IMR-90 (cell line): ENCODE measurements around the gene PNPLA5. TPM values are rescaled to one million over a fixed set of nuclear protein-coding genes. Genes with fewer than 3 reads are reported as not detected.

Experiments
- ATAC-seq: fragments of 200-7000 bp; cut with Tn5 transposase; 2 replicates; pipeline ENCODE4 v1.9.1; 2020; ENCODE audit warnings: low read depth, mild to moderate bottlenecking, moderate library complexity
- BruUV-seq: library from RNA; stranded (reverse); fragments of 400-500 nt; replicated peaks from 2 replicates; lab custom pipeline; 2021; lab: Mats Ljungman, UMichigan
- CTCF ChIA-PET: fragments of 300-600 bp; formaldehyde crosslinking; extraction: SDS; loops from one replicate; lab custom pipeline; 2021; ENCODE audit warnings: antibody characterized with exemption; lab: Yijun Ruan, JAX
- POLR2A ChIA-PET: fragments of 300-600 bp; sonication (Branson Sonifier 250); formaldehyde crosslinking; loops from one replicate; lab custom pipeline; 2022; ENCODE audit warnings: antibody characterized with exemption; ENCODE audit not compliant: unreplicated experiment; lab: Charles Lee
- DNase-seq: peaks from one replicate; pipeline ENCODE4 v3.0.0; 2013
- H2AFZ ChIP-seq: replicated peaks from 2 replicates; pipeline ENCODE3; 2013; ENCODE audit warnings: low read length, mild to moderate bottlenecking; ENCODE audit not compliant: poor library complexity
- H2AK5ac ChIP-seq: 2 replicates; pipeline ENCODE4 v1.6.1; 2013; ENCODE audit warnings: low read depth, low read length, inconsistent platforms
- H2AK9ac ChIP-seq: replicated peaks from 2 replicates; pipeline ENCODE3; 2013; ENCODE audit warnings: mild to moderate bottlenecking, low read depth, low read length, moderate library complexity; ENCODE audit not compliant: poor library complexity
- H2BK120ac ChIP-seq: 2 replicates; pipeline ENCODE4 v1.6.1; 2013; ENCODE audit warnings: low read depth, low read length, inconsistent platforms
- H2BK15ac ChIP-seq: 3 replicates; pipeline ENCODE4 v1.6.1; 2013; ENCODE audit warnings: low read depth, low read length, inconsistent platforms
- H2BK20ac ChIP-seq: 2 replicates; pipeline ENCODE4 v1.6.1; 2013; ENCODE audit warnings: low read depth, mild to moderate bottlenecking, inconsistent platforms, low read length, moderate library complexity
- H2BK5ac ChIP-seq: 2 replicates; pipeline ENCODE4 v1.6.1; 2013; ENCODE audit warnings: mild to moderate bottlenecking, low read depth, low read length, inconsistent platforms; ENCODE audit not compliant: poor library complexity, severe bottlenecking
- H3K14ac ChIP-seq: replicated peaks from 2 replicates; pipeline ENCODE4 v1.6.1; 2013; ENCODE audit warnings: low read depth, low read length, inconsistent platforms
- H3K18ac ChIP-seq: 2 replicates; pipeline ENCODE4 v1.6.1; 2013; ENCODE audit warnings: low read depth, low read length, control low read depth
- H3K23ac ChIP-seq: 2 replicates; pipeline ENCODE4 v1.6.1; 2013; ENCODE audit warnings: low read depth, low read length, inconsistent platforms
- H3K27ac ChIP-seq: 2 replicates; pipeline ENCODE4 v1.5.1; 2013; ENCODE audit warnings: mild to moderate bottlenecking, control low read depth, low read length; ENCODE audit not compliant: insufficient read depth
- H3K27me3 ChIP-seq: 2 replicates; pipeline ENCODE4 v1.6.1; 2013; ENCODE audit warnings: low read length; ENCODE audit not compliant: control insufficient read depth, insufficient read depth
- H3K36me3 ChIP-seq: 2 replicates; pipeline ENCODE4 v1.6.1; 2013; ENCODE audit warnings: low read length, mixed read lengths; ENCODE audit not compliant: control insufficient read depth, insufficient read depth
- H3K4ac ChIP-seq: 2 replicates; pipeline ENCODE4 v1.6.1; 2013; ENCODE audit warnings: low read depth, low read length, inconsistent platforms
- H3K4me1 ChIP-seq: 2 replicates; pipeline ENCODE4 v1.6.1; 2013; ENCODE audit warnings: low read length, mixed read lengths; ENCODE audit not compliant: control insufficient read depth, insufficient read depth
- H3K4me2 ChIP-seq: 2 replicates; pipeline ENCODE4 v1.6.1; 2013; ENCODE audit warnings: low read depth, mild to moderate bottlenecking, control low read depth, low read length, moderate library complexity
- H3K4me3 ChIP-seq: 2 replicates; pipeline ENCODE4 v1.5.1; 2013; ENCODE audit warnings: low read depth, mild to moderate bottlenecking, control low read depth, low read length, moderate library complexity; ENCODE audit not compliant: insufficient read depth
- H3K56ac ChIP-seq: 2 replicates; pipeline ENCODE4 v1.6.1; 2013; ENCODE audit warnings: low read length, inconsistent platforms; ENCODE audit not compliant: insufficient read depth; ENCODE audit errors: extremely low read depth
- H3K79me1 ChIP-seq, 2 experiments: 2 replicates each; pipeline ENCODE4 v1.6.1; 2013; ENCODE audit warnings: low read length in 2 of 2, inconsistent platforms in 1 of 2, low read depth in 1 of 2
- H3K9ac ChIP-seq: 2 replicates; pipeline ENCODE4 v1.6.1; 2013; ENCODE audit warnings: low read depth, low read length, control low read depth
- H3K9me1 ChIP-seq: 2 replicates; pipeline ENCODE4 v1.6.1; 2013; ENCODE audit warnings: low read length, inconsistent platforms; ENCODE audit not compliant: insufficient read depth
- H3K9me3 ChIP-seq: 2 replicates; pipeline ENCODE4 v1.6.1; 2013; ENCODE audit warnings: low read length; ENCODE audit not compliant: control insufficient read depth, insufficient read depth
- H4K20me1 ChIP-seq: 2 replicates; pipeline ENCODE4 v1.6.1; 2013; ENCODE audit warnings: low read length, inconsistent platforms; ENCODE audit not compliant: insufficient read depth
- H4K5ac ChIP-seq: 2 replicates; pipeline ENCODE4 v1.6.1; 2013; ENCODE audit warnings: mild to moderate bottlenecking, low read depth, low read length, control low read depth
- H4K8ac ChIP-seq, 2 experiments: 2 replicates each; pipeline ENCODE4 v1.6.1; 2013; ENCODE audit warnings: low read depth in 2 of 2, low read length in 2 of 2, control low read depth in 1 of 2, inconsistent platforms in 1 of 2
- H4K91ac ChIP-seq: 2 replicates; pipeline ENCODE4 v1.6.1; 2013; ENCODE audit warnings: low read depth, low read length, inconsistent platforms; ENCODE audit not compliant: insufficient read depth
- BHLHE40 ChIP-seq: fragments of 150-350 bp; IDR thresholded peaks from 2 replicates; pipeline ENCODE4 v1.6.1; 2016; ENCODE audit warnings: mild to moderate bottlenecking, low read depth, low read length
- CEBPB ChIP-seq: IDR thresholded peaks from 2 replicates; pipeline ENCODE4 v1.6.1; 2012; ENCODE audit warnings: low read depth, low read length, improper control_type of control experiment
- CHD1 ChIP-seq: IDR thresholded peaks from 2 replicates; pipeline ENCODE4 v1.6.1; 2012; ENCODE audit warnings: low read depth, low read length, improper control_type of control experiment
- CTCF ChIP-seq: conservative IDR thresholded peaks from 2 replicates; pipeline ENCODE4 v1.5.1; 2012; ENCODE audit warnings: mild to moderate bottlenecking, low read depth, low read length, improper control_type of control experiment
- FOS ChIP-seq: fragments of 150-350 bp; IDR thresholded peaks from 2 replicates; pipeline ENCODE4 v1.6.1; 2016; ENCODE audit warnings: low read depth, low read length
- MAFK ChIP-seq: IDR thresholded peaks from 2 replicates; pipeline ENCODE4 v1.6.1; 2012; ENCODE audit warnings: low read depth, low read length, improper control_type of control experiment
- MAZ ChIP-seq: IDR thresholded peaks from 2 replicates; pipeline ENCODE4 v1.6.1; 2012; ENCODE audit warnings: low read depth, mild to moderate bottlenecking, low read length, improper control_type of control experiment, moderate library complexity, borderline replicate concordance
- MXI1 ChIP-seq: IDR thresholded peaks from 2 replicates; pipeline ENCODE4 v1.6.1; 2012; ENCODE audit warnings: low read depth, mild to moderate bottlenecking, low read length, moderate library complexity, borderline replicate concordance
- NFE2L2 ChIP-seq: fragments of 150-350 bp; IDR thresholded peaks from 2 replicates; pipeline ENCODE4 v1.6.1; 2016; ENCODE audit warnings: low read depth, mild to moderate bottlenecking, low read length
- POLR2A ChIP-seq: IDR thresholded peaks from 2 replicates; pipeline ENCODE4 v1.6.1; 2012; ENCODE audit warnings: mild to moderate bottlenecking, low read depth, low read length
- RAD21 ChIP-seq: IDR thresholded peaks from 2 replicates; pipeline ENCODE4 v1.6.1; 2012; ENCODE audit warnings: low read length, improper control_type of control experiment
- RFX5 ChIP-seq: IDR thresholded peaks from 2 replicates; pipeline ENCODE4 v1.8.0; 2012; ENCODE audit warnings: low read depth, mild to moderate bottlenecking, low read length, moderate library complexity
- SMC3 ChIP-seq: fragments of 150-350 bp; IDR thresholded peaks from 2 replicates; pipeline ENCODE4 v1.6.1; 2016; ENCODE audit warnings: low read depth, mild to moderate bottlenecking, antibody characterized with exemption, low read length, moderate library complexity
- USF2 ChIP-seq: fragments of 150-350 bp; IDR thresholded peaks from 2 replicates; pipeline ENCODE4 v1.6.1; 2017; ENCODE audit warnings: mild to moderate bottlenecking, antibody characterized with exemption, low read length, low read depth
- WGBS, 2 experiments: methylation state at CpG; one replicate each; pipeline versions ENCODE4 v1.1.5 to v1.1.7; 2013; ENCODE audit warnings: missing lambda C conversion rate in 2 of 2; ENCODE audit not compliant: insufficient read length in 1 of 2; ENCODE audit errors: extremely low coverage in 2 of 2; 5-methylcytosine and 5-hydroxymethylcytosine counted together
- dilution Hi-C: fragments of 300-500 bp; cut with HindIII; formaldehyde crosslinking; loops from one replicate; pipeline ENCODE4 v1.14.3; 2018; ENCODE audit warnings: low sequenced_read_pairs; ENCODE audit not compliant: unreplicated experiment
- in situ Hi-C: fragments of 300-500 bp; cut with MboI; formaldehyde crosslinking; loops from 3 replicates; pipeline ENCODE4 v1.14.3; 2019; ENCODE audit warnings: low sequenced_read_pairs, inconsistent platforms, mixed read lengths
- intact Hi-C: fragments of 100-400 bp; cut with micrococcal nuclease; formaldehyde crosslinking; loops from 2 replicates; pipeline ENCODE4 v1.10.0; 2022
- polyA plus RNA-seq, 3 experiments: library from polyadenylated mRNA; depleted of rRNA; stranded (reverse); fragments of >200 nt; gene quantifications; 2 replicates each; pipeline ENCODE4 v1.2.3, GENCODE V29; 2012; ENCODE audit warnings: low replicate concordance in 1 of 3
- total RNA-seq: library from RNA; depleted of rRNA; stranded (reverse); fragments of >200 nt; gene quantifications from 2 replicates; pipeline ENCODE4 v1.2.3, GENCODE V29; 2012
- TF ChIP-seq, protein P1 (sequence below): fragments of 150-350 bp; IDR thresholded peaks from 2 replicates; pipeline ENCODE4 v1.6.1; 2016; ENCODE audit warnings: low read depth, mild to moderate bottlenecking, low read length, moderate library complexity, borderline replicate concordance

The PNPLA5 gene
- total and polyA plus RNA-seq, 2 of the 4 experiments (the other 2 are of a cell fraction), result 0.18 to 0.44 TPM

DNA sequence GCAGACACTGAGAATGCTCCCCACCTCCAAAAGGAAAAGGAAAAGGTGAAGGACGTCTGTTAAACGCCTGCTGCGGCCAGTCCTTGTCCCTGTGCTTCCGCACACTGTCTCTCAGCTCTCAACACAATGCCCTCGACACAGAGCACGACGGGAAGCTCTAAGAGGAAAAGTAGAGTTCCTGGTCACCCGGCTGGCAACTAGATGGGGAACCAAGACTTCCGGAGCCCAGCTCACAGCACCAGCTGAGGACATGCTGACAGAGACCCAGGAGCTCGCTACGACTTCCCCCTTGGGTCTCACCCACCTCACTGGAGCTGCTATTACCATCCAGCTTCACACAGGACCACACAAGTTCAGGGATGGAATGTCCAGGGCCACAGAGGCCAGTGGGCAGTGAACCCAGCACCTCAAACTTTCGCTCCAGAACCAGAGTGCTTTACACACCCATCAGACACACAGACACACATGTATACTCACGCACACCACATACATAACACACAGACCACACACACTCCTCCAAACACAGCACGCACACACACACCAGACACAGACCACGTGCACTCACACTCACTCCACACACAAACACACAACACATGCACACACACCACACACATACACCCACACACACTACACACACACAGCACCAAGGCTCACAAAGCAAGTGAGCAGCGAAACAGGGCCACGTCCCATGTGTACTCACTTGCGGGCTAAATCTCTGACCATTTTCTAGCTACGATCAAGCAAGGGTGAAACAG, 39.1 kb downstream of the PNPLA5 start:
- in situ Hi-C loops, result no loop called here
- TF ChIP-seq MAFK (no peak), MAZ (no peak), CHD1 (no peak), RAD21 (no peak), RFX5 (no peak), FOS (no peak), NFE2L2 (no peak), CTCF (no peak), MXI1 (no peak), BHLHE40 (no peak), USF2 (no peak), SMC3 (no peak), CEBPB (no peak), POLR2A (no peak)
- TF ChIP-seq, protein P1, sequence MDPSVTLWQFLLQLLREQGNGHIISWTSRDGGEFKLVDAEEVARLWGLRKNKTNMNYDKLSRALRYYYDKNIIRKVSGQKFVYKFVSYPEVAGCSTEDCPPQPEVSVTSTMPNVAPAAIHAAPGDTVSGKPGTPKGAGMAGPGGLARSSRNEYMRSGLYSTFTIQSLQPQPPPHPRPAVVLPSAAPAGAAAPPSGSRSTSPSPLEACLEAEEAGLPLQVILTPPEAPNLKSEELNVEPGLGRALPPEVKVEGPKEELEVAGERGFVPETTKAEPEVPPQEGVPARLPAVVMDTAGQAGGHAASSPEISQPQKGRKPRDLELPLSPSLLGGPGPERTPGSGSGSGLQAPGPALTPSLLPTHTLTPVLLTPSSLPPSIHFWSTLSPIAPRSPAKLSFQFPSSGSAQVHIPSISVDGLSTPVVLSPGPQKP, result no peak

More for the DNA sequence above, 39.1 kb downstream of the PNPLA5 start:
- no peak for DNase-seq
- no peak overlapping the region for H3K18ac ChIP-seq
- H3K79me1 ChIP-seq, result peaks cover 0 to 7% of the 10 kb centered on the region in 2 experiments; a peak in 1 of 4 replicates
- no peak overlapping the region for H3K27ac ChIP-seq
- no peak overlapping the region for H4K8ac ChIP-seq
- BruUV-seq, result no TSS peak
- no peak overlapping the region for H3K4ac ChIP-seq
- no peak overlapping the region for H2BK5ac ChIP-seq
- no peak overlapping the region for H2AK5ac ChIP-seq
- H4K91ac ChIP-seq, result no peak overlapping the region
- no peak overlapping the region; the same call in 1 of the 2 replicates for H3K23ac ChIP-seq
- no peak overlapping the region for H3K56ac ChIP-seq
- ChIA-PET CTCF (no interaction called here), POLR2A (no interaction called here)
- no peak overlapping the region for H3K4me3 ChIP-seq
- intact Hi-C loops (no loop called here), dilution Hi-C loops (no loop called here)
- ATAC-seq, result no peak
- no peak overlapping the region for H4K5ac ChIP-seq
- H2AFZ ChIP-seq, result no peak overlapping the region
- no peak overlapping the region for H2AK9ac ChIP-seq
- H3K4me1 ChIP-seq, result peaks cover 5% of the 10 kb centered on the region; the same call in 1 of the 2 replicates
- peaks cover 17% of the 10 kb centered on the region for H4K20me1 ChIP-seq
- no peak overlapping the region for H3K14ac ChIP-seq
- no peak overlapping the region for H2BK15ac ChIP-seq
- 78% methylated on average over 15 of the region's 19 CpGs; no CpG with 5 or more reads in 1 of the 2 experiments for WGBS, 2 experiments
- no peak overlapping the region for H2BK20ac ChIP-seq
- no peaks in the 10 kb centered on the region for H3K36me3 ChIP-seq
- H2BK120ac ChIP-seq, result no peak overlapping the region
- no peak overlapping the region for H3K9ac ChIP-seq
- H3K9me1 ChIP-seq, result no peaks in the 10 kb centered on the region
- H3K27me3 ChIP-seq, result peaks cover 1% of the 10 kb centered on the region; the same call in 1 of the 2 replicates
- H3K4me2 ChIP-seq, result no peak overlapping the region
- H3K9me3 ChIP-seq, result no peaks in the 10 kb centered on the region
